ENCODE measurements around the gene INTS7. TPM values are rescaled to one million over a fixed set of nuclear protein-coding genes. Genes with fewer than 3 reads are reported as not detected.

INTS7 gene
- total RNA-seq, 1 experiment from 2014 or later = 21.7 TPM

- Histone ChIP-seq H3K4me3 (replicated peaks in 1 of 2; ENCODE audit: low read depth in 1 of 2, low read length in 2 of 2) (no peak overlapping the region), H3K9ac (ENCODE audit: low read length) (no peak overlapping the region), H2AFZ (ENCODE audit: low read depth, low read length, poor library complexity, severe bottlenecking) (no peak overlapping the region), H3K4me1 (ENCODE audit: control insufficient read depth in 1 of 2, insufficient read depth in 2 of 2, low read length in 2 of 2) (no peaks in the 10 kb centered on the region), H3K9me2 (ENCODE audit: insufficient read depth) (no peaks in the 10 kb centered on the region), H3K9me3 (ENCODE audit: control insufficient read depth in 1 of 2, insufficient read depth in 1 of 2, low read depth in 1 of 2, low read length in 2 of 2) (no peaks in the 10 kb centered on the region), H3K27ac (ENCODE audit: low read depth, low read length) (no peak overlapping the region), H3K36me3 (ENCODE audit: control insufficient read depth in 1 of 2, insufficient read depth in 2 of 2, low read length in 2 of 2) (no peaks in the 10 kb centered on the region; a peak in 1 of 4 replicates), H3K27me3 (ENCODE audit: insufficient read depth, low read length) (no peaks in the 10 kb centered on the region), H4K20me1 (ENCODE audit: insufficient read depth) (no peaks in the 10 kb centered on the region), H3K79me2 (ENCODE audit: insufficient read depth, low read length) (no peaks in the 10 kb centered on the region), H3K4me2 (ENCODE audit: low read length) (no peak overlapping the region)
- ATAC-seq (no peak), DNase-seq (ENCODE audit: low read depth, low spot score) (no peak)
- BruUV-seq (replicated peaks) = no TSS peak
- TF ChIP-seq, protein P1, sequence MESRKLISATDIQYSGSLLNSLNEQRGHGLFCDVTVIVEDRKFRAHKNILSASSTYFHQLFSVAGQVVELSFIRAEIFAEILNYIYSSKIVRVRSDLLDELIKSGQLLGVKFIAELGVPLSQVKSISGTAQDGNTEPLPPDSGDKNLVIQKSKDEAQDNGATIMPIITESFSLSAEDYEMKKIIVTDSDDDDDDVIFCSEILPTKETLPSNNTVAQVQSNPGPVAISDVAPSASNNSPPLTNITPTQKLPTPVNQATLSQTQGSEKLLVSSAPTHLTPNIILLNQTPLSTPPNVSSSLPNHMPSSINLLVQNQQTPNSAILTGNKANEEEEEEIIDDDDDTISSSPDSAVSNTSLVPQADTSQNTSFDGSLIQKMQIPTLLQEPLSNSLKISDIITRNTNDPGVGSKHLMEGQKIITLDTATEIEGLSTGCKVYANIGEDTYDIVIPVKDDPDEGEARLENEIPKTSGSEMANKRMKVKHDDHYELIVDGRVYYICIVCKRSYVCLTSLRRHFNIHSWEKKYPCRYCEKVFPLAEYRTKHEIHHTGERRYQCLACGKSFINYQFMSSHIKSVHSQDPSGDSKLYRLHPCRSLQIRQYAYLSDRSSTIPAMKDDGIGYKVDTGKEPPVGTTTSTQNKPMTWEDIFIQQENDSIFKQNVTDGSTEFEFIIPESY (IDR thresholded peaks at IDR 0.05; ENCODE audit: extremely low read depth, insufficient replicate concordance, low read length) = no peak
- TF ChIP-seq FOSL1 (IDR thresholded peaks at IDR 0.05; ENCODE audit: low read depth) = no peak
- TF ChIP-seq MAX (IDR thresholded peaks at IDR 0.05) = no peak
- no peak for TF ChIP-seq ATF3 (IDR thresholded peaks at IDR 0.05)
- TF ChIP-seq CEBPB (IDR thresholded peaks at IDR 0.05; ENCODE audit: low read depth) = no peak
- ChIA-PET CTCF (no interaction called here), RAD21 (ENCODE audit: low non-redundant PET in 1 of 2, low total read pairs in 2 of 2, uncharacterized antibody in 2 of 2, unreplicated experiment in 2 of 2) (no interaction called here), POLR2A (no interaction called here)
- intact Hi-C loops (cut with micrococcal nuclease) = no loop called here
Observed at GRCh38 chr1:211942583-211942982, 92.8 kb downstream of the INTS7 start.

GRCh38 chr1:211939876-211940468, 95.4 kb downstream of the INTS7 start:
- Histone ChIP-seq H3K4me1 (ENCODE audit: control insufficient read depth in 1 of 2, insufficient read depth in 2 of 2, low read length in 2 of 2) (no peaks in the 10 kb centered on the region), H3K9me3 (ENCODE audit: control insufficient read depth in 1 of 2, insufficient read depth in 1 of 2, low read depth in 1 of 2, low read length in 2 of 2) (no peaks in the 10 kb centered on the region), H3K27me3 (ENCODE audit: insufficient read depth, low read length) (no peaks in the 10 kb centered on the region), H2AFZ (ENCODE audit: low read depth, low read length, poor library complexity, severe bottlenecking) (no peak overlapping the region), H4K20me1 (ENCODE audit: insufficient read depth) (no peaks in the 10 kb centered on the region), H3K36me3 (ENCODE audit: control insufficient read depth in 1 of 2, insufficient read depth in 2 of 2, low read length in 2 of 2) (no peaks in the 10 kb centered on the region), H3K9ac (ENCODE audit: low read length) (no peak overlapping the region), H3K9me2 (ENCODE audit: insufficient read depth) (no peaks in the 10 kb centered on the region), H3K79me2 (ENCODE audit: insufficient read depth, low read length) (no peaks in the 10 kb centered on the region), H3K4me3 (replicated peaks in 1 of 2; ENCODE audit: low read depth in 1 of 2, low read length in 2 of 2) (no peak overlapping the region), H3K4me2 (ENCODE audit: low read length) (no peak overlapping the region), H3K27ac (ENCODE audit: low read depth, low read length) (no peak overlapping the region)
- intact Hi-C loops (cut with micrococcal nuclease) = no loop called here
- ChIA-PET RAD21 (ENCODE audit: low non-redundant PET in 1 of 2, low total read pairs in 2 of 2, uncharacterized antibody in 2 of 2, unreplicated experiment in 2 of 2) (no interaction called here), CTCF (no interaction called here), POLR2A (no interaction called here)
- no peak for DNase-seq (ENCODE audit: low read depth, low spot score)
- ATAC-seq = no peak
- no TSS peak for BruUV-seq (replicated peaks)
- no peak for TF ChIP-seq EZH2 (IDR thresholded peaks at IDR 0.05)
- no peak for TF ChIP-seq EGR1 (IDR thresholded peaks at IDR 0.05; ENCODE audit: low read depth)
- TF ChIP-seq, protein P1 (IDR thresholded peaks at IDR 0.05; ENCODE audit: extremely low read depth, insufficient replicate concordance, low read length) = no peak
- TF ChIP-seq, protein P2, sequence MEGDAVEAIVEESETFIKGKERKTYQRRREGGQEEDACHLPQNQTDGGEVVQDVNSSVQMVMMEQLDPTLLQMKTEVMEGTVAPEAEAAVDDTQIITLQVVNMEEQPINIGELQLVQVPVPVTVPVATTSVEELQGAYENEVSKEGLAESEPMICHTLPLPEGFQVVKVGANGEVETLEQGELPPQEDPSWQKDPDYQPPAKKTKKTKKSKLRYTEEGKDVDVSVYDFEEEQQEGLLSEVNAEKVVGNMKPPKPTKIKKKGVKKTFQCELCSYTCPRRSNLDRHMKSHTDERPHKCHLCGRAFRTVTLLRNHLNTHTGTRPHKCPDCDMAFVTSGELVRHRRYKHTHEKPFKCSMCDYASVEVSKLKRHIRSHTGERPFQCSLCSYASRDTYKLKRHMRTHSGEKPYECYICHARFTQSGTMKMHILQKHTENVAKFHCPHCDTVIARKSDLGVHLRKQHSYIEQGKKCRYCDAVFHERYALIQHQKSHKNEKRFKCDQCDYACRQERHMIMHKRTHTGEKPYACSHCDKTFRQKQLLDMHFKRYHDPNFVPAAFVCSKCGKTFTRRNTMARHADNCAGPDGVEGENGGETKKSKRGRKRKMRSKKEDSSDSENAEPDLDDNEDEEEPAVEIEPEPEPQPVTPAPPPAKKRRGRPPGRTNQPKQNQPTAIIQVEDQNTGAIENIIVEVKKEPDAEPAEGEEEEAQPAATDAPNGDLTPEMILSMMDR (IDR thresholded peaks at IDR 0.05 in 2 of 3, conservative IDR thresholded peaks at IDR 0.05 in 1 of 3; ENCODE audit: borderline replicate concordance in 1 of 3, insufficient read depth in 1 of 3, low read depth in 2 of 3, low read length in 2 of 3) = no peak
- TF ChIP-seq SRF (IDR thresholded peaks at IDR 0.05; ENCODE audit: low read depth) = no peak
